ENCODE data around the gene SERTAD2.
A peak's percentile ranks its signal among the peaks of the same experiment; 100 is the strongest.

- TF ChIP-seq CTCF (IDR thresholded peaks at IDR 0.05) (peak; percentile 50 to 75 (median 54)), POLR2A (IDR thresholded peaks at IDR 0.05) (no peak), EP300 (IDR thresholded peaks at IDR 0.05) (no peak)
These were observed 66.7 kb downstream of the SERTAD2 start for GRCh38 chr2:64586883-64587481.
